Heart left ventricle (tissue), 13 donors: ENCODE data around the gene LMLN.

Experiments used
- POLR2A ChIP-seq, 2 donors: fragments of 450-650 bp; IDR thresholded peaks; one replicate each; pipeline ENCODE4 v1.6.1; 2017; ENCODE audit warnings: antibody characterized with exemption in 2 of 2, mild to moderate bottlenecking in 2 of 2, moderate library complexity in 2 of 2
- TF ChIP-seq, protein P1 (sequence below), 12 donors: fragments of 200-600 bp; sonication (generic) in 4 of 12; IDR thresholded peaks; one replicate each; pipeline versions ENCODE4 v1.5.0 to v1.8.0; 2018 to 2022; ENCODE audit warnings: antibody characterized with exemption in 12 of 12, mild to moderate bottlenecking in 5 of 12
- donor health status: ischemic (EF 13 %, LVEDD 7.1; RV severe dilation, severe dysfunction).
- donor health status: DM: no; HTN: yes; CAD: no.
- donor health status: DM: no; HTN: no; CAD: no.
- donor health status: ischemic (EF 25% LVEDD 6.9; RV normal size, moderate dysfunction).
- donor health status: ischemic (EF 25% LVEDD 5.7; RV mildly dilated, moderate dysfunction).
- donor health status: ischemic (EF 35%, LVEDD 5.7; RV mildly dilated, moderate dysfunction).
- donor health status: nonischemic (EF 11% LVEDD 7.7; RV severe dilation, severe dysfunction).
- donor health status: DM: yes; HTN: yes; CAD: no.
- donor health status: PGD.
- donor health status: ischemic (EF 29% LVEDD 5.4; RV normal size, mild dysfunction).
- donor health status: nonischemic (EF 23%, LVEDD 6.1; RV moderate dilation, normal function).

DNA sequence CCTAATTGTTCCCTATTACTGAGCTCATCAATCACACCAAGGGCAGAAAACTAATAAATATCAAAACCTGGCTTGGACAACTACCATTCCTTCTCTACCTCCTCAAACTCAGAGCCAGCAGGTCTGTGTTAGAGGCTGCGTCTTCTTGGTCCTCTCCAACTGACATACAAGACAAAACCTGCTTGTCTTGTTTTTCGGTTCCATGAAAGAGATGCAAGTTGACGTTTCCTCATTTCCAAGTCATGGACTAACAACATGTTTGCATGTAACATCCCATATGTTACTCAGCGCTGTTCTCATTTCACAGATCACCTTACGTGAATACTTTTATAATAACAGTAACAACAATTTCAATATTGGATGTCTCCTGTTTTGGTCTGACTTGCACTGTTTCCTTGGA lies 110.9 kb downstream of the LMLN start:
- TF ChIP-seq, protein P1, sequence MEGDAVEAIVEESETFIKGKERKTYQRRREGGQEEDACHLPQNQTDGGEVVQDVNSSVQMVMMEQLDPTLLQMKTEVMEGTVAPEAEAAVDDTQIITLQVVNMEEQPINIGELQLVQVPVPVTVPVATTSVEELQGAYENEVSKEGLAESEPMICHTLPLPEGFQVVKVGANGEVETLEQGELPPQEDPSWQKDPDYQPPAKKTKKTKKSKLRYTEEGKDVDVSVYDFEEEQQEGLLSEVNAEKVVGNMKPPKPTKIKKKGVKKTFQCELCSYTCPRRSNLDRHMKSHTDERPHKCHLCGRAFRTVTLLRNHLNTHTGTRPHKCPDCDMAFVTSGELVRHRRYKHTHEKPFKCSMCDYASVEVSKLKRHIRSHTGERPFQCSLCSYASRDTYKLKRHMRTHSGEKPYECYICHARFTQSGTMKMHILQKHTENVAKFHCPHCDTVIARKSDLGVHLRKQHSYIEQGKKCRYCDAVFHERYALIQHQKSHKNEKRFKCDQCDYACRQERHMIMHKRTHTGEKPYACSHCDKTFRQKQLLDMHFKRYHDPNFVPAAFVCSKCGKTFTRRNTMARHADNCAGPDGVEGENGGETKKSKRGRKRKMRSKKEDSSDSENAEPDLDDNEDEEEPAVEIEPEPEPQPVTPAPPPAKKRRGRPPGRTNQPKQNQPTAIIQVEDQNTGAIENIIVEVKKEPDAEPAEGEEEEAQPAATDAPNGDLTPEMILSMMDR (IDR thresholded peaks at IDR 0.05): no peak
- no peak for TF ChIP-seq POLR2A (IDR thresholded peaks at IDR 0.05)
